ENCODE measurements around the gene ARFGAP3.

Gene ARFGAP3

DNA sequence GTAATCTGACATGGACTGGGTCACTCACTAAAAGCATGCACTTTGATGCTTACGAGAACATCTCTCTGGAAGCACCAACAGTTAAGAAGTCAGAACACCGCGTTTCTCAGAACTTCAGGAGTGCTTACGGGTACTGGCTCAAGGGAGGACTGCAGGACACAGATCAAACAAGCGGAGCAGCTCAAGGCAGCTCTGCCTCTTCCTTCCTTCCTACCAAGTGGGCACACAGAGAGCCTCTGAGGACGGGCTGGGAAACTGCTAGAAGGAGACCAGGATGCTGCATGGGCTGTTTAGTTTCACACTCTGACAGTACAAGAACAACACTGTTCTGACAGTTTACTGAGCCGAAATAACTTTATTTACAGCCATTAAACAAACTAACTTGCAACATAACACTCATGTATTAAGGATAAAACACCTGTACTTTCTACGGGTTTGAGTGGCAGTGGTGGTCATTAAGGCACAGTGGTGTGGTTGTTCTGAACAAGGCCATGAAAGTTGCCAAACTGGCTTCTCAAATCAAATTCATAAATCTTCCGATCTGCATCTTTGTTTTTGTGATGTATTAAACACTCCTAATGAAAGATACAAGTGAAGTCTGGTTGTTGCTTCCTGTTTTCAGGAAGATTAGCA, 37.5 kb downstream of the ARFGAP3 start:
- no peak for DNase-seq (ENCODE audit: low read depth)
- TF ChIP-seq, protein P1, sequence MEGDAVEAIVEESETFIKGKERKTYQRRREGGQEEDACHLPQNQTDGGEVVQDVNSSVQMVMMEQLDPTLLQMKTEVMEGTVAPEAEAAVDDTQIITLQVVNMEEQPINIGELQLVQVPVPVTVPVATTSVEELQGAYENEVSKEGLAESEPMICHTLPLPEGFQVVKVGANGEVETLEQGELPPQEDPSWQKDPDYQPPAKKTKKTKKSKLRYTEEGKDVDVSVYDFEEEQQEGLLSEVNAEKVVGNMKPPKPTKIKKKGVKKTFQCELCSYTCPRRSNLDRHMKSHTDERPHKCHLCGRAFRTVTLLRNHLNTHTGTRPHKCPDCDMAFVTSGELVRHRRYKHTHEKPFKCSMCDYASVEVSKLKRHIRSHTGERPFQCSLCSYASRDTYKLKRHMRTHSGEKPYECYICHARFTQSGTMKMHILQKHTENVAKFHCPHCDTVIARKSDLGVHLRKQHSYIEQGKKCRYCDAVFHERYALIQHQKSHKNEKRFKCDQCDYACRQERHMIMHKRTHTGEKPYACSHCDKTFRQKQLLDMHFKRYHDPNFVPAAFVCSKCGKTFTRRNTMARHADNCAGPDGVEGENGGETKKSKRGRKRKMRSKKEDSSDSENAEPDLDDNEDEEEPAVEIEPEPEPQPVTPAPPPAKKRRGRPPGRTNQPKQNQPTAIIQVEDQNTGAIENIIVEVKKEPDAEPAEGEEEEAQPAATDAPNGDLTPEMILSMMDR (IDR thresholded peaks at IDR 0.05; ENCODE audit: insufficient read depth, low read depth, low read length, missing control alignments) = no peak
- no peak overlapping the region for H3K4me3 ChIP-seq (ENCODE audit: low read depth, low read length)

DNA sequence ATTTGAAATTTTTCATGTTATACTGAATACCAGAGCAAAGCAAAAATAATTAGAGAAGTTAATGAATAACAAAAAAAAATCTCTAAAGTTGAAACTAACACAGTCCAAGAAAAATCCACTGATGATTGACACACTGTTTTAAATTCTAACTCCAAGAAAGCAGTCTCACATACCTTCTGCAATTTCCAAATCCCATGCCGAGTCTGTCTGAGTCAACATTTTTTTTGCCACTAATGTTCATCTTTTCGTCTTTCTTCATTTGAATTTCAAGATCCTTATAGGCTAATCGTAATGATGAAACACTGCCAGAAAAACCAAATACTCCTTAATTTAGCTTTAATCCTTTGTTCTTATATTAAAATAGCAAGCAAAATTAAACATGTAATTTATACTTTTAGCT, 39.5 kb downstream of the ARFGAP3 start:
- no peak overlapping the region for H3K4me3 ChIP-seq (ENCODE audit: low read depth, low read length)
- TF ChIP-seq, protein P1 (IDR thresholded peaks at IDR 0.05; ENCODE audit: insufficient read depth, low read depth, low read length, missing control alignments) = no peak
- no peak for DNase-seq (ENCODE audit: low read depth)

DNA sequence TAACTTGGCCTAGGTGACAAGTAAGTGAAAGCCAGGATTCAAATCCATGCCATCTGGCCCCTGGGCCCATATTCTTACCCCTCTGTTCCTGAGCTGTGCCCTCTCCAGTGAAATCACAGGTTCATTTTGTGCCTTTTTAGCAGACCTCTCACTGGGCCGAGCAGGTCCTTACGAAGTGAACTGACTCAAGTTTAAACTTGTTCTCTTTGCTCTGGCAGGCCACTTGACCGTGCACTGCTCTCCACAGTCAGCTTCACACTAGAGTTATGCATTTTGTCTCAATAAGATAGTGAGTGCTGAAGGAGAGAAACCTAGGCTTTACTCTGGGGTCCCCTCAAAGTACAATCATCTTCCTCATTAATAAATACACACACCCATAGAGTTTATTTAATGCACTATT, 40.7 kb downstream of the ARFGAP3 start:
- no peak overlapping the region for H3K4me3 ChIP-seq (ENCODE audit: low read depth, low read length)
- TF ChIP-seq, protein P1 (IDR thresholded peaks at IDR 0.05; ENCODE audit: insufficient read depth, low read depth, low read length, missing control alignments) = no peak
- no peak for DNase-seq (ENCODE audit: low read depth)

DNA sequence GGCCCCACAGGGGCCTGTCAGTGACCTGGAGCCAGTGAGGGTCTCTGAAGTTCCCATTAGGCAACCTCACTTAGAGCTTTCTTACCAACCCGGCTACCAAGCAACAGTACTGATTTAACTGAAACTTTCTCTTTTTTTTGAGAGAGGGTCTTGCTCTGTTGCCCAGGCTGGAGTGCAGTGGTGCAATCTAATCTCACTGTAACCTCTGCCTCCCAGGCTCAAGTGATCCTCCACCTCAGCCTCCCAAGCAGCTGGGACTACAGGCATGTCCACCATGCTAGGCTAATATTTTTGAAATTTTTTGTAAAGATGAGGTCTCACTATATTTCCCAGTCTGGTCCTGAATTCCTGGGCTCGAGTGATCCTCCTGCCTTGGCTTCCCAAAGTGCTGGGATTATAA, 42.5 kb downstream of the ARFGAP3 start:
- DNase-seq (ENCODE audit: low read depth) = no peak
- H3K4me3 ChIP-seq (ENCODE audit: low read depth, low read length) = no peak overlapping the region
- TF ChIP-seq, protein P1 (IDR thresholded peaks at IDR 0.05; ENCODE audit: insufficient read depth, low read depth, low read length, missing control alignments) = no peak

DNA sequence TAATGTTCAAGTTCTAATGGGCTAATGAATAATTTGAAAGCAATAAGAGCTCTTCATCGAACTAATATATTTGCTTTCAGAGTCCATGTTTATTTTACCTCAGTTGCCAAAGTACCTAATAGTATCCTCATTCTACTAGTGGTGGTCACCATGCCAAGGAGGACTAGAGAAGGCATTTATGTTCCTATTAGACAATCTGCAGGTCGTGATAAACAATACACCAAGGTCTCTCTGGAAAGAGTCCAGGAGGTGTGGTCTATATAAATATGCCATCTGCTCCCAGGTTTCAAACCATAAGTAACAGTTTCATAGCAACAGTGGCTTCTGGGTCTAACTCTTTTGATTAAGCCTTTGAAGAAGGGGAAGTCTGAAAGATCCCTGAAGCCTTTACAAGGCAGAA, 42.9 kb downstream of the ARFGAP3 start:
- TF ChIP-seq, protein P1 (IDR thresholded peaks at IDR 0.05; ENCODE audit: insufficient read depth, low read depth, low read length, missing control alignments) = no peak
- H3K4me3 ChIP-seq (ENCODE audit: low read depth, low read length) = no peak overlapping the region
- no peak for DNase-seq (ENCODE audit: low read depth)

DNA sequence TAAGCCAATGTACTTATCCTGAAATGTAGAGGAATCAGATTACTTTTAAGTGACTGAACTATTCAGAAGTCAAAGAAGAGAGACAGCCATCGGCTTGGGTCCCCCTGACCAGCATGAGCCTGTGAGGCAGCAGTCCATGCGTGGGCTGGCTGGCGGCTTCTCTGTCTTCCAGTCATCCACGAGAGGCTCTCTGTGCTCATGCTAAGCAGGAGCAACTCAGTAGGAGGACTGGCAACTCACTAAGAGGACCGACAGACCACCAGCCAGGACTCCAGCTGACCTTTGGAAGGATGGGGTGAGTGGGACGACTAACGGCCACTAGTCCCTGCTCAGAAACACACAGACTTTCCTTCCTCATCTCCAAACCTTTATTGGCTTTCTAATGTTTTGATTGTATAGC, 43.6 kb downstream of the ARFGAP3 start:
- TF ChIP-seq, protein P1 (IDR thresholded peaks at IDR 0.05; ENCODE audit: insufficient read depth, low read depth, low read length, missing control alignments) = no peak
- DNase-seq (ENCODE audit: low read depth) = no peak
- no peak overlapping the region for H3K4me3 ChIP-seq (ENCODE audit: low read depth, low read length)

DNA sequence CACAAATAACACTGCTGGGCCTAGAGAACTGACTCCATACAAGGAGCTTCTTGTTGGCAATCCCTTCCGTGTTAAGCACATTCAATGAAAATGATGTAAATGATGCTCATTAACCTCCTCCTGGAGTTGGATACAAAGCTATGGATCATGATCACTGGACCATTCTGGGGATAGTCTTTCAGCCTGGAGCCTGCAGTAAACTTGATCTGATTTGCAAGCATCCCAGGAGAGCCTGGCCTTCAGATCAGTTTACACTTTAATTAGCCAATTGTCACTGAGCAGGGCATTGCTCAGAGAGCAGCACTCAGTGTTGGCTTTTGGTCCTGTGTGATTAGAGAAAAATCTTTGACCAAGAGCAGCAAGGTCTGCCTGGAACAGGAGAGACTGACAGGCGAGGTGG, 45.6 kb downstream of the ARFGAP3 start:
- H3K4me3 ChIP-seq (ENCODE audit: low read depth, low read length) = no peak overlapping the region
- TF ChIP-seq, protein P1 (IDR thresholded peaks at IDR 0.05; ENCODE audit: insufficient read depth, low read depth, low read length, missing control alignments) = no peak
- DNase-seq (ENCODE audit: low read depth) = no peak

Measured in GM12865 (cell line).